Suppressor macrophage (primary cell): ENCODE data around the gene SNAP47.

ENCODE experiments used
- DNase-seq, 4 experiments: peaks; one replicate each; pipeline ENCODE4 v3.0.0-alpha.2; 2020 to 2022

SNAP47 gene

DNA sequence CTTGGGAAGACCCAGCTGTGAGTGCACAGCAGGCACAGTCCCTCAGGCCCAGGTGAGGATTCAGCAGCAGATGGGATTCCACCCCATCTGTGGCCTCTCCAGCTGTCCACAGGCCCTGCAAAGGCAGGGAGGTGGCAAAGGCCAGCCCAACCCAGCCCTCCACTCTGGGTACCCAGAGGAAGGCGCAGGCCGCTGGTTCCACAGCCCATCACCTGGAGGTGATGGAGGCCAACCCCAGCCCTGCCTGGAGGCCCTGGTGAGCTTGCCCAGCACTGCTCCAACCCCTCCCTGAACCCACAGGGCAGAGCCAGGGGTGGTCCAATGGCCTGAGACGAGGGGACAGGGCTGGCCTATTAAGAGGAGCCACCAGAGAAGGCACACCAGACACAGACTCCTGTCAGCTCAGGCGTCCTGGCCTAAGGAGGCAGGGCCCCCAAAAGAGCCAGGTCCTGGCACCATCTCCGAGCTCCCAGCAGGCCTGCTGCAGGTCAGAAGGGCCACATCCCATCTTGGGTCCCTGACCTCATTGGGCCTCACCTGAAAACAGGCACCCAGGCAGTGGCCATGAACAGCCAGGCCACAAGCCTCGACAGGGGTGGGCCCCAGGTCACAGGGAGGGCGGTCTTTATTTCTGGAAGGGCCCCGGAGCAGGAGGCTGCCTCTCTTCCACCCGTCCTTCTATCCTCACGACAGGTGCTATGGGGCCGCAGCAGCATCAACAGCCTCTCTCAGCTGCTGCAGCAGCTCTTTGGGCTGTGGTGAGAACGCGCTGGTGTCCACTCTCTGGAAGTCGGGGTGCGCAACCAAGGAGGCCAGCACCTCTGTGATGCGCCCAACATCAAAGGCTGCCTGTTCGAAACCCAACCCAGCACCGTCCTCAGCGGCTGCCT, 3.3 kb upstream of the SNAP47 start:
- no peak for DNase-seq

DNA sequence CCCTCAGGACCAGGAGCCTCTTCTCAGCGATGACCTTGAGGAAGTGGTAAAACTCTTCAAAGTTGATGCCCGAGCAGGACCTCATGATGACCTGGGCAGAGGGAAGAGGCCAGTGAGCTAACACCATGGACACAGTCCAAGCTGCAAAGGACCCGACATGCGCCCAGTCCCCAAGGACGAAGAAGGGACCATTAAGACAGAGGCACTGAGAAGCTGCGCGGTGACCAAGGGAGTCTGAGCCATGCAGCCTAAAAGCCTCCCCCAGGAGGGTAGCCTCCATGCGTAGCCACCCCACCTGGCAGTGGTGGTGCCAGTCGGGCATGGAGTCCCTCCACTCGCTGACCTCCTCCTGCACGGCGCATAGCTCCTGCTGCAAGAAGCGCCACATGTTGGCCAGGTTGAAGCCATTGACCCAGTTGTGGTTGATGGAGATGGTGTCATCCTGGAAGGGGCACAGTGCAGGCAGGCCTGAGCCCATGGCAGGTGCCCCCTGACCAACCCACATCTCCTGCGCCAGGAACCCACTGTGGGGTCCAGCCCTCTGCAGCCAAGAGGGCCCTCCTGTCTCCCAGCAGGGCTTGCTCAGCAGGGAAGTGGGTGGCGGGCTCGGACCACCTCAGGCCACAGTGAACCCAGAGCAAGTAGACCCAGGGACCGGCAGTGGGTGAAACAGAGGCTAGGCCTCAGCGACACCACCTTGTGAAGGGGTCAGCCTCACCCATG, 2.5 kb upstream of the SNAP47 start:
- no peak for DNase-seq

DNA sequence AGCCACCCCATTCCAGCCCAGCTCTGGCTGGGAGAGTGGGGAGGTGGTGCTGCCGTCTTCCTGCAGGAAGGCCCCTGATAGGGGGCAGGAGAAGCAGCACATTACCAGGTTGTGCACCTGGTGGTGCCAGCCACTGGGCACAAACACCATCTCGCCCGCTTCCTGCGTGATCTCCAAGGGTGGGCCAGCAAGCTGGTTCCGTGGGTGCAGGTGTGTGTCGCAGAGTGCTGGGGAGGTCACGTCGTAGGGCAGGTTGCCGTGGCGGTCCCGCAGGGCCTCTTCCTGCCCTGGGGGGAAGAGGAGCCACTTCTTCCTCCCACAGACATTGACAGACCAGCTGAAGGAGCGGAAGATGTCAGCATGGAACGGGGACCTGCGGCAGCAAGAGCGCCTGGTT, 1.9 kb upstream of the SNAP47 start:
- no peak for DNase-seq

DNA sequence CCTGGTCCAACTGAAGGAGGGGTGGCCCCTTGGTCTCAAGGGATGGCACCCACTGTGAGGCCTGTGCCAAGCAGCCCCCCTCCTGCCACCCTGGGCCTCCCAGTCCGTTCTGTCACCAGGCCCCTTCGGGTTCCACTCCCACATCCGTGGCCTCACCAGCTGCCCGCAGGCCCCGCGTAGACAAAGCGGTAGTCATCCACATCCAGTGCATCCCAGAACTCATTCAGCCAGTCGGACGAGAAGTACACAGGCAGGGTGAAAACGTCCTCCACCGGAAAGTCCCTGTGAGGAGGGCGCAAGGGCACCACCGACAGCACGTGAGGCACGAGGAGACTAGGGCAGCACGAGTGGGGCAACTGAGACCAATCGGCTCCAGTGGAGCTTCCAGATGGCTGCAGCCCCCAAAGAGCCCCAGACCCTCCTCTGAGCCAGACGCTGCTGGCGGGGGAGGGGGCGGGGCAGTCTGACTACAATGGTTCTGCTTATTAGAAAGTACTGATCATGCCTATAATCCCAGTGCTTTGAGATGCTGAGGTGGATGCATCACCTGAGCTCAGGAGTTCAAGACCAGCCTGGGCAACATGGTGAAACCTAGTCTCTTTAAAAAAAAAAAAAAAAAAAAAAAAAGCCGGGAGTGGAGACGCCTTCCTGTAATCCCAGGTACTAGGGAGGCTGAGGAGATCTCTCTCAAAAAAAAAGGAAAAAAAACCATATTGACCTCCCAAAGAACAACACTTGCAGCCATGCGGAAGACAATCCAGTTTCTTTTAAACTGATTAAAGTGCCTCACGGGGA, 1.3 kb upstream of the SNAP47 start:
- no peak for DNase-seq

DNA sequence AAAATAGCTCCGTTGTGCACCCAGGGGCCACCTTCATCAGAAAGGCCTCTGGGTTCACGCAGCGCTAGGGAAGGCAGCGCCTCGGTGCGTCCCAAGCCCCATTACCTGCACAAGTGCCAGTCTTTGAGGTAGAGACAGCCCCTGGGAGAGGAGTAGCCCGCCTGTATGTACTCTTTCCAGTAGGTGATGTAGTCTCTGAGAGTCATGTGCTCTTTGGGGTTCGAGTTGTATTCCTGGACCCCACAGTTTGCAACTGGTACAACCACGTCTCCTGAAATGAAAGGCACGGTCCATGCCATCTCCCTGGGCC, 734 bp upstream of the SNAP47 start:
- no peak for DNase-seq

DNA sequence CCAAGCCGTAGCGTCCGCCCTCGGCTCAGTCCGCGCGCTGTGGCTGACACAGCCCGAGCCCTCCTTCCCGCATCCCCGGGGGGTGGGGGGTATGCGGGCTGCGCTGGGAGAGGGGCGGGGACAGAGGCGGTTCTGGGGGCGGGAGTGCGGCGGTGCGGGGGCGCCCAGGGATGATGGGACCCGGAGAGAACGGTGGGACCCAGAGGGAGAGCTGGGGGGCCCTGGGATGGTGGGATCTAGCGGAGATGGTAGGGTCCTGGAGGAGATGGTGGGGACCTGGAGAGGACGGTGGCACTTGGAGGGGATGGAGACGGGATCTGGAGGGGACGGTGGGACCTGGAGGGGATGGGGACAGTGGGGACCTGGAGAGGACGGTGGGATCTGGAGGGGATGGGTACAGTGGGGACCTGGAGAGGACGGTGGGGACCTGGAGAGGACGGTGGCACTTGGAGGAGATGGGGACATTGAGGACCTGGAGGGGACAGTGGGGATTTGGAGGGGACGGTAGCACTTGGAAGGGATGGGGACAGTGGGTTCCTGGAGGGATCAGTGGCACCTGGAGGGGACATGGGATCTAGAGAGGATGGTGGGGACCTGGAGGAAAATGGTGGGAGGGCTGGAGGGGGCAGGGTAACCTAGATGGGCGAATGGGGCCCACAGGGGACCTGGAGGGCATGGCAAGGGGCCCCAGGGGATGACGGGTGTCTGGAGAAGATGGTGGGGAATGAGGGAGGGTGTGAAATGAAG, 477 bp downstream of the SNAP47 start:
- DNase-seq = no peak

DNA sequence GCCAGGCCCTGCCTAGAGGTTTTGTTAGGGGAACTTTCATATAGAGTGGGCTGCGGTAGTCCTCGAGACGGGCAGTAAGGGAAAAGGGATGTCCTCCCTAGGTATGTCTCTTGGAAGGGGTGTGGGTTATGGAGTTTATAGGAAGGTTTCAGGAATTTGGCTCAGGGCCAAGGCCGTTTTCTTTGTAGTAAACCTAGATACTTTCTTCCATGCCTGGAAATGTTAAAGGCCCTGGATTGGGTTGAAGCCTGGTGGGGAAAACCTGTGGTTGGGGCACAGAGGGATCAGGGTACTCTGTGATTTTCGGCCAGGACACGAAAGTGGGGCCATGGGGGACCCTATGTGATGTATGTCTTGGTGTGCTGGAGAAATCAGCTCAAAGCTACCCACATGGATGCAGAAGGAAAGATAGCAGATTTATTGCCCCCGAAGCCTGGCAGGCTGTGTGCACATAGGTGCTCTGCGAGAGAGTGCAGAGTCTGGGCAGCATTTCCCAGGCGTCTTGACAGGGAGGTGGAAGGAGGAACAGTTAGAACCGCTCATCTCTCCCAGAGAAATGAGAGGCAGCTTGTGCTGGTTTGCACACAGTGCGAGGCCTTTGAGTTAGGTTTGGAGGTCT, 1.7 kb downstream of the SNAP47 start:
- DNase-seq = no peak

DNA sequence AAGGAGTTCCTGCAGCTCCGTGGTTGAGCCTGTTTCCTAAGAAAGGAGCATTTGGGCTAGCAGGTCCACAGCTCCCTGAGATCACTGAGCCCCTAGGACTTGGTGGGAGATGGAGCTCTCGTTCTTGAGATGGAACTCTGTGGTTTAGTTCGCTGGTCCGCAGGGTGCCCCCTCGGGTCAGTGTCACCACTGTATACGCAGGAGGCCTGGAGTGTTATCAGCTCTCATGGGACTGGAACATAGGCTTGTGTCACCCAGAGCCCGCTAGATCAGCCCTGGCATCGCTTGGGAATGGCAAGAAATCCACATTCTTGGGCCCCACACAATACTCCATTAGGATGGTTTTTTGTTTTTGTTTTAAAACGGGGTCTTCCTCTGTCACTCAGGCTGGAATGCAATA, 3.6 kb downstream of the SNAP47 start:
- no peak for DNase-seq

DNA sequence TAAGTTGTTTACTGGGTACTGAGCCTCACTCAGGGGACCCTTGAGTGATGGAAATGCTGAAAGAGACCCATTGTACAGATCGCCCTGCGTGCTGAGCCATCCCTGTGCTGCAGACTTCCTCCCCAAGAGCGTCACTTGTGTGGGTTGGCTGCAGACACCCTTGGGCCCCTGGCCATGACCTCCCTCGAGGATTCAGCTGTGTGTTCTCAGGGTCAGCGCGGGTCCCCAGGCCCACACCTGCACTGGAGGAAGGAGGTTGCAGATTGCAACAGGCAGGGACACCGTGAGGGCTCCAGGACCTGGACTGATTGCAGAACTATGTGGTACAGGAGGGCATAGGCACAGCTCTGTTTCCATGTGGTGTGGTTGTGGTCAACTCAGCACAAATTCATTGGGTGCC, 4.4 kb downstream of the SNAP47 start:
- no peak for DNase-seq

DNA sequence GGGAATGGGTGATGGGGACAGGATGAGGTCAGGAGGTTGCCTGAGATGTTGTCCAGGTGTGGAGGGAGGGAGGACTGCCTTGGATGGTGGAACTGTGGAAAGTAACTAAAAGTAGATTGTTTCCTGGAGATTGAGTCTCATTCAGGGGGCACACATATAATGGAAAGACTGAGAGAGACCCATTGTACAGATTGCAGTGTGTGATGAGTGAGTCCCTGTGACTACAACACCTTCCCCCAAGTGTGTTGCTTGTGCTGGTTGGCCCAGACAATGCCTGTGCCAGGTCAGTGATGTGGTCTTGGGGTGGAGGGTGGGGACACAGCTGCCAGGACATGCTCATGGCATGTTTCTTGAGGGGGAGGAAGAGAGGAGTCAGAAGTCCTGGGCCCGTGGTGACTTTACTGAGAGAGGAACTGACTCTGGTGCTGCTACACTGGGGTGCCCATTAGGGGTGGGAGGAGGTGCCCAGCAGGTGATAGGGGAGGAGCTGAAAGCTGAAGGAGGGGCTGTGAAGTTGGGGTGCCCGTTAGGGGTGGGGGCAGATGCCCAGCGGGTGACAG, 5.2 kb downstream of the SNAP47 start:
- no peak for DNase-seq

DNA sequence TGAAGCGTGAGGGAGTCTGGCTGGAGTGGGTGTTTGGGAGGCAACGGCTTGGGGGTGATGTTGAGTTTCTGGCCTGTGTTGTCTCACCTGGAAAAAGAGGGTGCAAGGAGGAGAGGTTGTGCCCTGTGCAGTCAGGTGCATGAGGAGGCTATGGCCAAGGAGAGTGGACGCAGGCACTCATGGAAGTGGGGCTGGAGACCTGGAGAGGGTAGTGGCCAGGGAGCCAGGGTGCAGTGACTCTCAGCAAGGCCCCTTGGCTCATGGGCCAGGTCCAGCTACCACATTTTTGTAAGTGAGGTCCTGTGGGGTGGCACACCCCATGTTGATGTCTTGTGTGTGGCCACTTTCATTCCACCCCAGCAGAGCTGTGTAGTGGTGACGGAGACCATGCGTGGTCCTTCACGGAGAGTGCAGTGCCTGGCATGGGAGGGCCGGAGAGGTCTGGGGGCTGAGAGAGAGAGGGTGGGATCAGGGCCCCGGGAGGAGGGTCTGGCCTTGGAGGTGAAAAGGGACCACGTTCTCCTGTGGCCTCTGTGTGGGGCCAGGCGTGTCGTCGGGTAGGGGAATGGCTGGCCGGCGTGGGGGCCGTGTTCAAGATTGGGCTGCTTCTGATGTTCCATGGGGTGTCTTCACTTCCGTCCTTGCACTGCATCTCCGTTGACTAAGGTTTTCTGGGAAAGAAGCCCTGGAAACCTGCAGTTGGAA, 6.1 kb downstream of the SNAP47 start:
- DNase-seq = no peak

DNA sequence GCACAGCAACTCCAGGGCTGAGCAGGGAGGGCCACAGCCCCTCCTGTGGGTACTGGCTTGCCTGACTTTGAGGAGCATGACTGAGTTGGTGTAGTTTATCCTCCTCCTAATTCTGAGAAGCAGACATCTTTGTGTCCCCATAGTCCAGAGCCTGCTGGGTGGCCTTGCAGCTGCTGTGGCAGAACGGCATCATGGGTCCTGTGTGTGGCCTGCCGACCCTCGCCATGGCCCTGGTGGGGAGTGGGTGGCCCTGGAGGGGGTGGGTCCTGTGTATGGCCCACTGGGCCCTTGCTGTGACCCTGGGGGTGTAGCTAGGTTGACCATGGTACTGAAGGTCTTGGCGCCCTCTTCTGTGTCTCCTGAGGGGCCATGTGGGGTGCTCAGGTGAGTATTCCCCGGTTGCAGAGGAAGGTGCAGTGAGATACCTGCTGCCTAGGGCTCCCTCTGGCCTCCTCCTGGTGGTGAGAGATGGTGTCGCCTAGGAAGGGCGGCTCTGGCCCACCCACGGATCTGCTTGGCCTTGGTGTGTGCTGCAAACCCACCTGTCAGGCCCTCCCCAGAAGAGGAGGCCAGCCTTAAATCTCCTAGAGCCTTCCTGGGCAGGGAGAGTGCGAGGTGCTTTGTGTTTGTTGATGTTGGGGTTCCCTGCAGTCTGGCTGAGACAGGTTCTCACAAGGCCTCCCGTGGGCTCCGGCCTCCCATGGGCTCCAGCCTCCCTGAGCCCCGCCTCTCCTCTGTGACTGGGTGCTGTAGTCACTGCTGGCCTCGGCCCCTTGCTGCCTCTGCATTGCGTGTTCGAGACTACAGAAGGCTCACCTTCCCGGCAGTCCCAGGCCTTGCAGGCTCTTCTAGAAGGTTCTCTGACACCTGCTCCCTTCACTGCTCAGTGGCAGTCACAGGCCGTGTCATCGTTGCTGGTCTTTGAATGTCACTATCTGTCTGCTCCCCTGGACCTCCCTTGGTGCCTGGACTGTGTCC, 7.8 kb downstream of the SNAP47 start:
- no peak for DNase-seq

DNA sequence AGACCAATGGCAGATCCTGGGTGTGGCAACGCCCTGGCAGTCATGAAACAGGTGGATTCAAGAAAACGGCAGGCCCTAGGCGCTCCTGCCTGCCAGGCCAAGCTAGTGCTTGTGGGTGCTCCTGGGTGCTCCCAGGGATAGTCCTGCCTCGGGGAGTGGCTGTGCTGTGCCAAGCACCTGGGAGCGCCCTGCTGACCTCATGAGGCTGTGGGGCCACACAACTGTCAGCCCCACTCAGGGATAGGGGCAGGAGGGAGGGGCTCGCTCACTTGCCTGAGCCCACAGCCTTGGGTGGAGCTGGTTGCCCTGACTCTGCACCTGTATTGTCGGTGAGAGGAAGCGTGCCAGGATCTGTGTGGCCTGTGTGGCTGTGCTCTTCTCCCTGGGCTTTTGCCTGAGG, 9.4 kb downstream of the SNAP47 start:
- DNase-seq = no peak

DNA sequence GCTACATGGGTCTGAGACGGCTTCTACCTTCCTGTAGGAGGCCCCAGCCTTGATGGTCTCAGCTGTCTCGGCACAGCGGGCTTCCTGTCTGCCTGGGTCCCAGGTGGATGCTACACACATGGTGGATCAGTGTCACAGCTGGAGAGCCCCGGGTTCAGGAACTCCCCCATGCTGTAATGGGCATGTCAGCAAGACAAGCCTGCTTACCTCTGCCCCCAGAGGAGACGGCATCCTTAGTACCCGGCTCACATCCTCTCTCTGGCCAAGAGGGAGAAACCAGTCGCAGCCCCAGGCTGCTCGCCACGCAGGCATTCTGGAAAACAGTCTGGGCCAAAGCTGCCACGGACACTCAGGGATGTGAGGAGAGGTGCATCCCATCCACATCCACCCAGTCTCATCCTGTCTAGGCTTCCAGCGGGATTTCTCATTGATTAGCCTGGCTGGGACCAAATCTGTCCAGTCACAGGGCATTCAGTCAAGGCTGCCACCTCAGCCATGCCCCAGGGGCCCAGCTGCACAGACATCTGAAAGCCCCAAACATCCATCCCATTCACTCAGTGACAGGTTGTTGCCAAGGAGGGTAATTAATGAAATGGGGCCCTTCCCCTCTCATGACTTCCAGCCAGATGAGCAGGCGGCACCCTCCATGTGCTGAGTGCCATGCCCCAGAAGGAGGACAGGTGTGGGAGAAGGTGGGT, 10.5 kb downstream of the SNAP47 start:
- no peak for DNase-seq

DNA sequence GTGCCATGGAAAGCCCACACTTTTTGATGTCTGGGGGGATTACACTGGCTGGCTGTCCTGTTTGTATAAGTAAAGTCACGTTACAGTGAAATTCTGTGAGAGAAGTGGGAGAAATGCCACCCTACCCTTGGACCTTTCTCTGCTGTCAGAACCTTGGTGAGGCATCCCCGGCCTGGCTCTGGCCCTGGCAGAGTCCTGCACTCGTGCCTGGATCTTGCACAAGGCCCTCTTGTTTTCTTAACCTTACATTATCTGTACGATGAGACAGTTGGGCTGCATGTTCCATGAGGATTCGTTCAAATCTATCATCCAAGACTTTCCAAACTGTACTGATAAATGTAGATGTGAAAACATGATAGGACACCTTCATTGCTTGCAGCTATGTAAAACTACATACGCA, 11.4 kb downstream of the SNAP47 start:
- no peak for DNase-seq

DNA sequence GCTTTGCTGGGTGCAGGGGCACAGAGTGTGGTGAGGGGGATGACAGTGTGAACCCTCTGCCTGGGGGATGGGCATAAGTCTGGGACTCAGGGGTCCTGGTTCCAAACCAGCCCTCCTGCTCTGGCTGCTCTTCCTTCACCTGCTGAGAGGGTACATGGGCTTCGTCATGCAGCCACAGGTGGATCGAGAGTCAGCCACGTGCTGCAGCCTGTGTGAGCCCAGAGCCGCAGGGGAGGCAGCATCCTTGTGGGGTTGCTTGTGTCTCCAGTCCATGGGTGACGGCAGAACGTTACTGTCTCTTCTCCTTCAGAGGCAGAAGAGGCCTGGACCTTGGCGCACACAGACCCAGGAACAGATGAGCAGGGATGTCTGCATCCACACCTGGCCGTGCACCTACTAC, 12.1 kb downstream of the SNAP47 start:
- DNase-seq = no peak

DNA sequence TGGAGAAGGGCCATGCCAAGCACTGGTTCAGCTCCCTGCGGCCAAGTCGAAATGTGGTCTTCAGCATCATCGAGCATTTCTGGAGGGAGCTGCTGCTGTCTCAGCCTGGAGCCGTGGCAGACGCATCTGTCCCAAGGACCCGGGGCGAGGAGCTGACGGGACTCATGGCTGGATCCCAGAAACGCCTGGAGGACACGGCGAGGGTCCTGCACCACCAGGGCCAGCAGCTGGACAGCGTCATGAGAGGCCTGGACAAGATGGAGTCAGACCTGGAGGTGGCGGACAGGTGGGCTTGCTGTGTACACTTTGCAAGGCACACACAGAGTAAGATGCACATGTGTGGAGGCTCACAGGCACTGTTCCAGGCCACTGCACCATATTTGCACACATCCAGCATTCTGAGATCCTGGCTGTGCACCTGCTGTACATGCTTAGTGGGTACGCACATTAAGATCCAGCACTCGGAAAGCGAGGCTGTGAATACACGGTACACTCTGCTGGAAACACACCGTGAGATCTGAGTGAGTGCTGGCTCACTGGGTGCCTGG, 12.8 kb downstream of the SNAP47 start:
- DNase-seq = no peak

DNA sequence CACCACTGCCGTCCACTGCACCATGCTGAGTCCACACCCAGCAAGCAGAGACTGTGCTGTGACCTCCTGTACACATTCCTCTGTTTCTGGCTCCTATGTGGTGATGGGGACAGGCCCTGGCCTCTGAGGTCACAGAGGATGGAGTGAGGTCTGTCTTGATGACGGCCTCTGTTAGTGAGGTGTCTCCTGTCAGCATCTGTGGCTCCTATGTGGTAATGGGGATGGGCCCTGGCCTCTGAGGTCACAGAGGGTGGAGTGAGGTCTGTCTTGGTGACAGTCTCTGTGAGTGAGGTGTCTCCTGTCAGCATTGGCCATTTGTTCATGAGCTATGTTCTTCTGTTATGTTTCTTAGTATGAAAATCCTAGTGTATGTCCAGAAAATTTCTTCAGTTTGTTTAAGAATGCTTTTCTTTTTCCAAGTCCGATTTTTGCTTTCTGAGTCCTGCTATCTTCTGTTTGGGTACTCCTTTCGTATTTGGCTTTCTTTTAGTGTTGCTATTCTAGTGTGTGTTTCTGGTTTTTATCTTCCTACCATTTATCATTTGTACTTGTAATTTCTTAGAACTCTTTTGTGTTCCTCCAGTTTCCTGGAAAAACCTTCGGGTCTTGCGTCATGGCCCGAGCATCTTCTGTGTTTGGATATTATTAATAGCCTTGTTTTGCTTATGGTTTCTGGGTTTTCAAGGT, 13.4 kb downstream of the SNAP47 start:
- no peak for DNase-seq

DNA sequence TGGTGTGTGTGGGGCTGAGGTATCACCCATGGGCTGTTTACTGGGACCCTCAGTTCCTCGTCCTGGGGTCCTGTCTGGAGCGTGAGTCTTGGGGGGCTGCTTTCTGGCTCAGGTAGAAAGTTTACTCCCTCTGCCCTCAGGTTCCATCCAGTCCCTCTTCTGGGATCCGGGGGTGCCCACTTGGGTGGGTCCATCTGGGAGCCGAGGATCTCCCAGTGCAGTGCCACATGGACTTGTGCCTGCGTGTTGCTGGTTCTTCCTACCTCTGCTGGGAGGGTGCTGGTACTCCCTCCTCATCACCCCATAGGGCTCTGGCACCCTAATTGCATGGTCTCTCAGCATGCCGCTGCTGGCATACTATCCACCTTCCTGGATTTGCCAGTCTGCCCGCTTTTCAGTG, 14.0 kb downstream of the SNAP47 start:
- no peak for DNase-seq
